Measurements from ENCODE around the gene SDR42E2.

GRCh38 chr16:22165508-22166285 is 3.4 kb downstream of the SDR42E2 start:
- TF ChIP-seq POLR2A (IDR thresholded peaks at IDR 0.05) (no peak), POLR2AphosphoS5 (IDR thresholded peaks at IDR 0.05; ENCODE audit: insufficient read depth in 1 of 2, low read depth in 1 of 2) (no peak), CTCF (IDR thresholded peaks at IDR 0.05) (no peak)

Data from vagina (tissue), 2 donors.